Uterus (tissue), 2 donors: Measurements from ENCODE around the gene EIF3B.

Source experiments
- POLR2A ChIP-seq, 2 donors: fragments of 450-650 bp; IDR thresholded peaks; one replicate each; pipeline ENCODE4 v1.6.1; 2016; ENCODE audit warnings: antibody characterized with exemption in 2 of 2, mild to moderate bottlenecking in 1 of 2, moderate library complexity in 1 of 2
- TF ChIP-seq, protein P1 (sequence below), 4 experiments: fragments of 200-600 bp in 2 of 4; fragments of 450-650 bp in 2 of 4; sonication (generic) in 2 of 4; IDR thresholded peaks; one replicate each; pipeline ENCODE4 v1.5.1; 2016 to 2019; ENCODE audit warnings: antibody characterized with exemption in 4 of 4, mild to moderate bottlenecking in 2 of 4, moderate library complexity in 1 of 4

DNA sequence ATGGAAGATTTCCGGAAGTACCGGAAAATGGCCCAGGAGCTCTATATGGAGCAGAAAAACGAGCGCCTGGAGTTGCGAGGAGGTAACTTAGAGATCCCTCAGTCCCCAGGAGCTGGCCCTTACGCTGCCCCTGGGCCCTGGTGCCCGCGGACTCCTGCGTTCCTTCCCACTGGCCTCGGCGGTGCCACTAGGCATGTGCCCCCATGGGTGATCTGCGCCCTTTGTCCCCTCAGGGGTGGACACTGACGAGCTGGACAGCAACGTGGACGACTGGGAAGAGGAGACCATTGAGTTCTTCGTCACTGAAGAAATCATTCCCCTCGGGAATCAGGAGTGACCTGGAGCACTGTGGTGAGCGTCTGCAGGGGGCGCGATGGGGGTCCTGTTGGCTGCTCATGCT lies 24.5 kb downstream of the EIF3B start:
- TF ChIP-seq, protein P1, sequence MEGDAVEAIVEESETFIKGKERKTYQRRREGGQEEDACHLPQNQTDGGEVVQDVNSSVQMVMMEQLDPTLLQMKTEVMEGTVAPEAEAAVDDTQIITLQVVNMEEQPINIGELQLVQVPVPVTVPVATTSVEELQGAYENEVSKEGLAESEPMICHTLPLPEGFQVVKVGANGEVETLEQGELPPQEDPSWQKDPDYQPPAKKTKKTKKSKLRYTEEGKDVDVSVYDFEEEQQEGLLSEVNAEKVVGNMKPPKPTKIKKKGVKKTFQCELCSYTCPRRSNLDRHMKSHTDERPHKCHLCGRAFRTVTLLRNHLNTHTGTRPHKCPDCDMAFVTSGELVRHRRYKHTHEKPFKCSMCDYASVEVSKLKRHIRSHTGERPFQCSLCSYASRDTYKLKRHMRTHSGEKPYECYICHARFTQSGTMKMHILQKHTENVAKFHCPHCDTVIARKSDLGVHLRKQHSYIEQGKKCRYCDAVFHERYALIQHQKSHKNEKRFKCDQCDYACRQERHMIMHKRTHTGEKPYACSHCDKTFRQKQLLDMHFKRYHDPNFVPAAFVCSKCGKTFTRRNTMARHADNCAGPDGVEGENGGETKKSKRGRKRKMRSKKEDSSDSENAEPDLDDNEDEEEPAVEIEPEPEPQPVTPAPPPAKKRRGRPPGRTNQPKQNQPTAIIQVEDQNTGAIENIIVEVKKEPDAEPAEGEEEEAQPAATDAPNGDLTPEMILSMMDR (IDR thresholded peaks at IDR 0.05) = no peak
- TF ChIP-seq POLR2A (IDR thresholded peaks at IDR 0.05) = no peak
